Heart right ventricle (tissue), 16 donors: ENCODE measurements around the gene ATRN. TPM values are rescaled to one million over a fixed set of nuclear protein-coding genes. Genes with fewer than 3 reads are reported as not detected.

ENCODE experiments used
- ATAC-seq, 8 donors: fragments of 200-7000 bp; cut with Tn5 transposase; one replicate each; pipeline ENCODE4 v1.9.1; 2020; ENCODE audit warnings: mild to moderate bottlenecking in 8 of 8, moderate library complexity in 8 of 8, moderate number of reproducible peaks in 1 of 8
- DNase-seq, 2 donors: peaks; one replicate each; pipeline ENCODE4 v3.0.0-alpha.2; 2020
- H3K27ac ChIP-seq, 10 donors: fragments of 200-600 bp; sonication (generic) in 2 of 10; one replicate each; pipeline versions ENCODE4 v1.5.0 to v1.8.0; 2020 to 2022; ENCODE audit warnings: mild to moderate bottlenecking in 3 of 10
- H3K27me3 ChIP-seq, 7 donors: fragments of 200-600 bp; one replicate each; pipeline ENCODE4 v1.8.0; 2021 to 2022; ENCODE audit warnings: mild to moderate bottlenecking in 2 of 7
- H3K36me3 ChIP-seq, 9 donors: fragments of 200-600 bp; sonication (generic) in 1 of 9; one replicate each; pipeline versions ENCODE4 v1.5.0 to v1.8.0; 2020 to 2022; ENCODE audit warnings: mild to moderate bottlenecking in 2 of 9
- H3K4me1 ChIP-seq, 9 donors: fragments of 200-600 bp; sonication (generic) in 1 of 9; one replicate each; pipeline versions ENCODE4 v1.5.0 to v1.8.0; 2020 to 2022; ENCODE audit warnings: mild to moderate bottlenecking in 4 of 9
- H3K4me3 ChIP-seq, 10 donors: fragments of 200-600 bp; sonication (generic) in 2 of 10; one replicate each; pipeline versions ENCODE4 v1.5.0 to v1.8.0; 2020 to 2022; ENCODE audit warnings: mild to moderate bottlenecking in 7 of 10, moderate library complexity in 2 of 10
- H3K9me3 ChIP-seq, 11 donors: fragments of 200-600 bp in 10 of 11; sonication (generic) in 2 of 11; one replicate each; pipeline versions ENCODE4 v1.5.0 to v1.8.0; 2013 to 2022; ENCODE audit warnings: mild to moderate bottlenecking in 2 of 11, control low read depth in 1 of 11, moderate library complexity in 1 of 11
- CTCF ChIP-seq, 9 donors: fragments of 200-600 bp; sonication (generic) in 2 of 9; IDR thresholded peaks; one replicate each; pipeline versions ENCODE4 v1.5.0 to v1.8.0; 2021 to 2022; ENCODE audit warnings: antibody characterized with exemption in 9 of 9, mild to moderate bottlenecking in 5 of 9, moderate library complexity in 1 of 9
- WGBS, 2 donors: extraction: QIAGEN DNeasy Blood & Tissue Kit; methylation state at CpG; one replicate each; pipeline ENCODE4 v1.1.7; 2013; ENCODE audit warnings: inconsistent platforms in 1 of 2; 5-methylcytosine and 5-hydroxymethylcytosine counted together
- intact Hi-C, 10 donors: fragments of 100-400 bp; cut with DNase I; formaldehyde crosslinking; loops; one replicate each; pipeline versions ENCODE4 v1.11.1 to v1.14.2; 2022
- polyA plus RNA-seq, 2 donors: library from polyadenylated mRNA; stranded (reverse); fragments of 200-250 nt; gene quantifications; one replicate each; pipeline ENCODE4 v1.2.3, GENCODE V29; 2013
- total RNA-seq, 10 donors: library from RNA; stranded (reverse); fragmentation: NEBNext Ultra II Directional in 3 of 10; extraction: Animal tissue kit (Norgen Biotek cat#: 25700) in 3 of 10; gene quantifications; one replicate each; pipeline versions ENCODE4 v1.2.1 to v1.2.4, GENCODE V29; 2021 to 2023
- donor health status: Arrhythmogenic right ventricular cardiomyopathy.
- donor health status: ischemic (EF 13 %, LVEDD 7.1; RV severe dilation, severe dysfunction).
- donor health status: healthy with polysubstance abuse.
- donor health status: DM: no; HTN: yes; CAD: no.
- donor health status: DM: no; HTN: no; CAD: no.
- donor health status: ischemic (EF 25% LVEDD 6.9; RV normal size, moderate dysfunction).
- donor health status: ischemic (EF 25% LVEDD 5.7; RV mildly dilated, moderate dysfunction).
- donor health status: healthy.
- donor health status: DM: yes; HTN: yes; CAD: no.
- donor health status: Ischemic cardiomyopathy.
- donor health status: ischemic (EF 35%, LVEDD 5.7; RV mildly dilated, moderate dysfunction).
- donor health status: nonischemic (EF 11% LVEDD 7.7; RV severe dilation, severe dysfunction).
- donor health status: DM: yes; HTN: yes; CAD: no.
- donor health status: PGD.
- donor health status: ischemic (EF 29% LVEDD 5.4; RV normal size, mild dysfunction).
- donor health status: nonischemic (EF 23%, LVEDD 6.1; RV moderate dilation, normal function).

Gene ATRN
- total and polyA plus RNA-seq, 12 donors, result 4.6 to 44.0 (median 37.8) TPM

GRCh38 chr20:3699037-3699436 lies 228.2 kb downstream of the ATRN start:
- Histone ChIP-seq H3K27me3 (no peaks in the 10 kb centered on the region), H3K4me1 (no peaks in the 10 kb centered on the region), H3K9me3 (peaks cover 0 to 7% (median 0%) of the 10 kb centered on the region in 11 donors), H3K36me3 (peaks cover 0 to 48% (median 0%) of the 10 kb centered on the region in 9 donors), H3K27ac (no peak overlapping the region), H3K4me3 (no peak overlapping the region)
- DNase-seq (no peak), ATAC-seq (no peak)
- intact Hi-C loops, result no loop called here
- 93 to 95% methylated on average over 16 of the region's 16 CpGs for WGBS, 2 donors
- TF ChIP-seq CTCF (IDR thresholded peaks at IDR 0.05), result no peak

Other genes with a start within 250 kb of the ATRN start
- gene SLC4A11, start 231.8 kb upstream of the ATRN start, total RNA-seq, result 1 to 10 TPM in 1 of 10 donors, under 1 TPM in 9; 0.06 to 1.6 (median 0.45) TPM
- under 1 TPM; 0.19 to 0.51 TPM for gene SLC4A11, start 231.8 kb upstream of the ATRN start, polyA plus RNA-seq
- 10 to 100 TPM; 15.8 to 32.2 (median 25.2) TPM for gene DNAAF9, start 63.3 kb upstream of the ATRN start, total RNA-seq
- gene DNAAF9, start 63.3 kb upstream of the ATRN start, polyA plus RNA-seq, result 10 to 100 TPM in 1 of 2 donors, 1 to 10 TPM in 1; 6.4 to 13.9 TPM
- not detected for gene GFRA4, start 192.4 kb downstream of the ATRN start, total RNA-seq
- gene GFRA4, start 192.4 kb downstream of the ATRN start, polyA plus RNA-seq, result not detected
- gene ADAM33, start 211.0 kb downstream of the ATRN start, total RNA-seq, result 10 to 100 TPM in 2 of 10 donors, 1 to 10 TPM in 8; 1.6 to 13.2 (median 3.3) TPM
- 10 to 100 TPM in 1 of 2 donors, 1 to 10 TPM in 1; 5.6 to 71.8 TPM for gene ADAM33, start 211.0 kb downstream of the ATRN start, polyA plus RNA-seq
- 10 to 100 TPM in 2 of 10 donors, 1 to 10 TPM in 8; 1.3 to 22.4 (median 2.8) TPM for gene SIGLEC1, start 241.6 kb downstream of the ATRN start, total RNA-seq
- gene SIGLEC1, start 241.6 kb downstream of the ATRN start, polyA plus RNA-seq, result 10 to 100 TPM in 1 of 2 donors, 1 to 10 TPM in 1; 1.8 to 13.0 TPM